Measurements from ENCODE around the gene ICE2.

DNA sequence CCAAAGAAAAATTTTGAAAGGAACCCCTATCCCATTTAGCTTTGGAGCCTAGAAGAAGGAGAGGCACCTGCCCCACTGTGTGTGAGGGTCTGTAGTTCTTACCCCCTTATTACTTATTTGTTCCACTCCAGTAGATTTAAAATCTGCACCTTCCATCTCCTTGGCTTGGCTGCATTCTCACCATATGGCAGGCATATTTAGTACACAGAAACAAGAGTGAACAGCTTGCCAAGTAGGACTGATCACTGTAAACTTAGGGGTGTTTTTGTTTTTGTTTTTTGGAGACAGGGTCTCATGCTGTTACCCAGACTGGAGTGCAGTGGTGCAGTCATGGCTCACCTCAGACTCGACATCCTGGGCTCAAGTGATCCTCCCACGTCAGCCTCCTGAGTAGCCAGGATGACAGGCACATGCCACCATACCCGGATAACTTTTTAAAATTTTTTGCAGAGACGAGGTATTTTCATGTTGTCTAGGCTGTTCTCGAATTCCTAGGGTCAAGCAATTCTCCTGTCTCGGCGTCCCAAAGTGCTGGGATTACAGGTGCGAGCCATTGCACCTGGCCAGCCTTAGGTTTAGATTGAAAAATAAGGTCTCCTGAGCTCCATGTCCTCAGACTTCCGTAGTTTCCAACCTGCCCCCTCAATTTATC lies 67.0 kb downstream of the ICE2 start:
- TF ChIP-seq, protein P1, sequence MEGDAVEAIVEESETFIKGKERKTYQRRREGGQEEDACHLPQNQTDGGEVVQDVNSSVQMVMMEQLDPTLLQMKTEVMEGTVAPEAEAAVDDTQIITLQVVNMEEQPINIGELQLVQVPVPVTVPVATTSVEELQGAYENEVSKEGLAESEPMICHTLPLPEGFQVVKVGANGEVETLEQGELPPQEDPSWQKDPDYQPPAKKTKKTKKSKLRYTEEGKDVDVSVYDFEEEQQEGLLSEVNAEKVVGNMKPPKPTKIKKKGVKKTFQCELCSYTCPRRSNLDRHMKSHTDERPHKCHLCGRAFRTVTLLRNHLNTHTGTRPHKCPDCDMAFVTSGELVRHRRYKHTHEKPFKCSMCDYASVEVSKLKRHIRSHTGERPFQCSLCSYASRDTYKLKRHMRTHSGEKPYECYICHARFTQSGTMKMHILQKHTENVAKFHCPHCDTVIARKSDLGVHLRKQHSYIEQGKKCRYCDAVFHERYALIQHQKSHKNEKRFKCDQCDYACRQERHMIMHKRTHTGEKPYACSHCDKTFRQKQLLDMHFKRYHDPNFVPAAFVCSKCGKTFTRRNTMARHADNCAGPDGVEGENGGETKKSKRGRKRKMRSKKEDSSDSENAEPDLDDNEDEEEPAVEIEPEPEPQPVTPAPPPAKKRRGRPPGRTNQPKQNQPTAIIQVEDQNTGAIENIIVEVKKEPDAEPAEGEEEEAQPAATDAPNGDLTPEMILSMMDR (conservative IDR thresholded peaks at IDR 0.05; ENCODE audit: low read depth, low read length), result no peak
- no peak for TF ChIP-seq EZH2 (IDR thresholded peaks at IDR 0.05; ENCODE audit: borderline replicate concordance, low read depth, low read length, poor library complexity, severe bottlenecking)
